NCI-H446 (cell line): ENCODE measurements around the gene DPY19L2.
"Not testable (repeated sequence)": the region's sequence is repeated elsewhere in the genome, so short reads cannot be mapped to it uniquely, and the experiment has no call there.

ENCODE experiments used
- DNase-seq, 2 experiments: peaks; one replicate each; lab custom pipeline; 2025; lab: John Stamatoyannopoulos, UW

The DPY19L2 gene

DNA sequence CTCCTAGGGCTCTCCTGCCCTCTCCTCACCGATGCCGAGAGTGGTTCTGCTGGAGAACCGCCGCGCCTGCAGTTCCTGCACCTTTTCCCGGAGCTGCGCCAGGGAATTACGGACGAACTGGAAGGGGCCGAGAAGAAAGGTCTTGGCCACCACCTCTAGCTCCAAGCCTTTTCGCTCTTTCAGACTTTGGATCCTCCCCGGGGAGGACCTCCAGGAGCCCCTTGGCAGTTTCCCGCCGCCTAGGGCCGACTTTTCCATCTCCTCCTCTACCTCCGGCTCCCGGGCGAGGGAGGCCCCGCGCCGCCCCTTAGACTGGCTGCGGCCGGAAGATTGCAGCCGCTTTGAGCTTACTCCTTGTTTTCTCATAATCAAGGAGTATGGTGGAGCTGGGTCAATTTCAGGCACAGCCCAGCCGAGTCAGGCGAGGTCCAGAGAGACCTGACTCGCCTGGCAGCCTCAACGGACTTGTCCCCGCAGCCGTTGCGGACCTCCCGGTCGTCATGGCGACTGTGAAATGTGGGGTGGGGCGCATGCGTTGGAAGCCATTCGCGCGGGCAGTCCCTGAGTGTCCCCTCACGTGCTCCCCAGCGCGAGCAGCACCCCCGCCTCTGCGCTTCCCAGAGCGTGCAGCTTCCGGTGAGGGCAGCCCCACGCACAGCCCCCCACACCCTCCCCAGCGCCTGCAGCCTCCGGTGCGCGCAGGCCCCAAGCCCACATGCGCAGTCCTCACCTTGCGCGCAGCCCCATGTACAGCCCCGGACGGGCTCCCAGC lies at the start of gene DPY19L2:
Gene DPY19L2 (minus strand): TSS at position 466 of the 772 bp plus-strand sequence. CDS start 100 bp downstream, at position 366.
- DNase-seq = peak; percentile 36 to 75

DNA sequence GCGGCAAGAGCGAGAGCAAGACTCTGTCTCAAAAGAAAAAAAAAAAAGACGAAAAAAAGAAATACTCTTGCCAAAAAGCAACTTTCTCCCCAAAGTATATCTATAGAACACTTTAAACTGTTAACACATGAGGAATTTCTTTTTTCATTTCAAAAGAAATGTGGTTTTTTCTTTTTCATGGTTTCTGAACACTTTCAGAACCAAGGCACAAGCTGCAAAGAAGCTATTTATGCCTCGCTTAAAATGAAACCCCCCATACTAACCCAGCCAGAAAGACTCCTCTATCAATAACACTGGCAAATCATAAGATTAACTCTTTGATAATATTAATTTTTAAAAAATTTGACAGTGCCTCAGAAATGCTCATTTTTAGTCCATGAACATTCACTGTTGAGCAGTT lies 48.6 kb upstream of the DPY19L2 start:
- not testable (repeated sequence) for DNase-seq

GRCh38 chr12:63715107-63715625 lies 46.9 kb upstream of the DPY19L2 start:
- DNase-seq = not testable (repeated sequence)

DNA sequence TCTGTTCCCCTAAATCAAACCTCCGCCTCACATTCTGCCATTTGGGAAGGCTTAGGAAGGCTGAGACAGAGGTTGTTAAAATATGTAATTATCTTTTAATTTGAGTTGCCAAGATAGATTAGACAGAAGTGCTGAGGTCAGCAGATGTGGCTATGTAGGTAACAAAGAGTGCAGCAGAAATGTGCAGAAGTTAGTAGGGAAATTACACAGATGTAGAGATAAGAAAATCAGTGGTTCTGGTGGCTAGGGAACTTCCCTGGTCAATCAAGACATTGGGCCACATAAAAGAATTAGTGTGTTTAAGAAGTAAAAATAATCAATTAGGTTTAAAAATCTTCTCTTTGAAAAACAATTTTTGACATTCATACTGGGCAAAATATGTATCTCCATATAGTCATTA lies 46.1 kb upstream of the DPY19L2 start:
- not testable (repeated sequence) for DNase-seq

DNA sequence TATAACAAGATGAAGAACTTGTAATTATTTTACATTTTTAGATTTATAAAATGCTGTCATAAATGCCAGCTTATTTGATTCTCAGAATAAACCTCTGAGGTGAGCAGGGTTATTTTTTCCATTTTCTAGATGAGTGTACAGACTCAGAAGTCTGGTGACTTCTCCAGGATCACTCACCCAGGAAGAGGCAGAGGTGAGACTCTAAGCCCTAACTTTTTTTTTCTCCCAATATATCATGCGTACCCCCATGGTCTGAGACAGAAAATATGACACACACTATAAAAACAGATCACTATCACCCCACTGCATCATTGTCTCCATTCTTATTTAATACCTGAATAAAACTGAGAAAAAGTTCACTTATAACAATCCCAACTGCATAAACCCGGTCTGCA lies 45.4 kb upstream of the DPY19L2 start:
- DNase-seq = not testable (repeated sequence)

- not testable (repeated sequence) for DNase-seq
Measured at GRCh38 chr12:63712979-63713680, 44.8 kb upstream of the DPY19L2 start.

DNA sequence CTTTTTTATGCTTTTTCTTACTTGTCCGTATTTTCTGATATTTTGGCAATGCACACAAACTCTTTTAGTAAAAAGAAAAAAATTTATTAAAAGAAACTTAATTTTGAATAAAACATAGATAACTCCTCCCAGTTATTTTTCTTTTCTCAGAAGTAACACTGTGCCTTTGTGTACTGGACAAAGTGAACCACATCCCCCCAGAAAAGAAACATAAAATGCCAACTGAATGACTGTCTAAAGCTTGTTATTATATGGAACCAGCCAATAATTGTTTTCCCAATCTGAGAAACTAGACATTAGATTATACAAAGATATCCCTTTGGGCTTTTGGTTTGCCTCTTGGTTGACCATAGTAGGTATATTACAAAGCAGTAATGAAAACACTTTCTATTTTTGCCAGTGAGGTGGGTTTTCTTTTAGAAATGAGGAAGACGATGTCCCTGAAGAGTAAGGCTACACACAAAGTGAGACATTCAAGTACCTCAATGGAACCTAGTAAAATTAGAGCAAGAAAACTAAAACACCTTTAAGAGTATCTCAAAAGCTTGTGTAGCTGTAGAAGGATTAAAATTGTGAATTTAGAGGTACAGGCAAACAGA lies 44.2 kb upstream of the DPY19L2 start:
- DNase-seq = not testable (repeated sequence)

DNA sequence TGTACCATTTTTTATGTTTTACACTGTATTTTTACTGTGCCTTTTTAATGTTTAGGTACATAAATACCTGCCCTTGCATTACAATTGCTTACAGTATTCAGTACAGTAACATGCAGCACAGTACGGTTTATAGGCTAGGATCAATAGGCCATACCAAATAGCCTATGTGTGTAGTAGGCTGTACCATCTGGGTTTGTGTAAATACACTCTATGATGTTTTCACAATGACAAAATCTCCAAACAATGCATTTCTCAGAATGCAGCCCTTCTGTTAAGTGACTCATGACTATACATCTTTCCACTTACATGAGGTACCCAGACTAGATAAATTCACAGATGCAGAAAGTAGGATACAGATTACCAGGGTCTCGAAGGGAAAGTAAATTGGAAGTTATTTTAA lies 43.0 kb upstream of the DPY19L2 start:
- not testable (repeated sequence) for DNase-seq

DNA sequence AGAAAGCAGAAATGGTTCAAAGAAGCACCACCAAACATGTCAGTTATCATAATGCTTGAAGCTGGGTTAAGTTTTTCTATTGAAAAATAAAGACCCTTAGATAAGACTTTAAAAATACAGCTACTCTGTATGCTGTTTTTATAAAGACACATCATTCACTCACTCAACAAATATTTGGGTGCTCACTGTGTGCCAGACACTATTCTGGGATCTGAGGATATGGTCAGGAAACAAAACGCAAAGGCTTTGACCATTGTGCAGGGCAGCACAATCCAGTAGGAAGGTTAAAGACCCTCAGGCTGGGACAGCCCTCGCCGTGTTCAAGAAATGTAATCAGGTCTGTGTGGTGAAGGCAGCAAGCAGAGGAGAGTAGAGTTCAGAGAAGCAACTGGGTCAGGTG lies 38.0 kb upstream of the DPY19L2 start:
- no peak for DNase-seq

GRCh38 chr12:63699678-63700382 lies 31.5 kb upstream of the DPY19L2 start:
- DNase-seq = not testable (repeated sequence)

GRCh38 chr12:63699011-63699410 lies 30.7 kb upstream of the DPY19L2 start:
- DNase-seq = not testable (repeated sequence)

- not testable (repeated sequence) for DNase-seq
Measured at GRCh38 chr12:63690837-63691236, 22.5 kb upstream of the DPY19L2 start.

- not testable (repeated sequence) for DNase-seq
Measured at GRCh38 chr12:63689141-63689540, 20.8 kb upstream of the DPY19L2 start.

GRCh38 chr12:63686623-63687022 lies 18.3 kb upstream of the DPY19L2 start:
- DNase-seq = not testable (repeated sequence)

GRCh38 chr12:63685789-63686188 lies 17.5 kb upstream of the DPY19L2 start:
- not testable (repeated sequence) for DNase-seq

GRCh38 chr12:63682617-63683016 lies 14.3 kb upstream of the DPY19L2 start:
- not testable (repeated sequence) for DNase-seq

DNA sequence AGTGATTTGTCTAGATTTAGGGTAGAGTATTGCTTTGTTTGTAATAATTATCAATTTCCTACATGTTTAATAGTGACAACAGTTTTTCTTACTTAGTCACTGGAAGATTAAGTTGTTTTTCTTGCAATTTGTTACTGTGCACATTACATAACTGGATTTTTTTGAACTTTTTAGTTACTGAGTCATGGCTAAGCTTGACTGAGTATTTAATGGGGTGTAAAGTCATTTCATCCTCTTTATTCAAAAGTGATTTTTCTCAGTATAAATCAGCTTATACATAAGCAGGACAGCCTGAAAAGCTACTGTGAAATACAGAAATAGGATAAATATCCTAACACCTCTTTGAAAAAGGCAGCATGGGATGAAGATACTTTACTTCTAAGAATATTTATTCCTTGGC lies 12.5 kb upstream of the DPY19L2 start:
- not testable (repeated sequence) for DNase-seq

- DNase-seq = not testable (repeated sequence)
Measured at GRCh38 chr12:63672550-63672949, 4.3 kb upstream of the DPY19L2 start.

DNA sequence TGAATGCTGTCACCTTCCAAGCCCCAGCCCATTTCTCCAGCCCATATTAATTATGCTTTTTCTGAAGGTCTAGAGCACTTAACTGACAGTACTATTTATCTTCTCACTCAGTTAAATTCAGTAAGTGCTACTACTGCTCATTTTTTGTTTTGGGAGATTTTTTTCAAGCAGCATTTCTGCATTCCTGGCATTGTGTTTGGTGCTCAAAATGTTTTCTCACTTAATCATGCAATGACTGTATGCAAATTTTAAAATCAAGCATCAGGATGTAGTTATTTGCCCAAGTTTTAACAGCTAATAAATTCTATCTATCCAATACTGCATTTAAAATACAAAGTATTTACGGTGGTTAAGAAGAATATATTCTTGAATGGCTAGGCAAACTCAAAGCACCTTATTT lies 1.6 kb upstream of the DPY19L2 start:
- not testable (repeated sequence) for DNase-seq

DNA sequence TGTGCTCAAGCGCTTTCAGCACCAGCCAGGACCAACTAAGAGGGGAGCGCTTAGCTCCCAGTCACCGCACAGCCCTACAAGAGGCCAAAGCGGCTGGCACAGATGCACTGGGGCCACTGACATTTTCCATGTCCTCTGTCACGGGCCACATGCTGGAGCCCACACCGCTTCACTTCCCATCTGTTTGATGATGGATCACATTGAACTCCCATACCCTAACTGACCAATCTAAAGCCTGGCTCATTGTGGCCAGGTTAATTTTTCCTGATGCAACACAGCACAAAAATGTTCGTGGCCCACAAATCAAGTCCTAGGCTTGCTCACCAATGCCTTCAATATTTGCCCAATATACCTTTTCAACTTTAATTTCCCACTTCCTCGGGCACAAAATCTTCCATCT lies 1.1 kb upstream of the DPY19L2 start:
- not testable (repeated sequence) for DNase-seq

GRCh38 chr12:63668800-63669365 lies 590 bp upstream of the DPY19L2 start:
- DNase-seq = not testable (repeated sequence)
